Measurements from ENCODE around the gene MYMX. TPM values are rescaled to one million over a fixed set of nuclear protein-coding genes. Genes with fewer than 3 reads are reported as not detected.
A peak's percentile ranks its signal among the peaks of the same experiment; 100 is the strongest.

Gene MYMX
- total RNA-seq, 4 donors from 2014 or later: not detected

DNA sequence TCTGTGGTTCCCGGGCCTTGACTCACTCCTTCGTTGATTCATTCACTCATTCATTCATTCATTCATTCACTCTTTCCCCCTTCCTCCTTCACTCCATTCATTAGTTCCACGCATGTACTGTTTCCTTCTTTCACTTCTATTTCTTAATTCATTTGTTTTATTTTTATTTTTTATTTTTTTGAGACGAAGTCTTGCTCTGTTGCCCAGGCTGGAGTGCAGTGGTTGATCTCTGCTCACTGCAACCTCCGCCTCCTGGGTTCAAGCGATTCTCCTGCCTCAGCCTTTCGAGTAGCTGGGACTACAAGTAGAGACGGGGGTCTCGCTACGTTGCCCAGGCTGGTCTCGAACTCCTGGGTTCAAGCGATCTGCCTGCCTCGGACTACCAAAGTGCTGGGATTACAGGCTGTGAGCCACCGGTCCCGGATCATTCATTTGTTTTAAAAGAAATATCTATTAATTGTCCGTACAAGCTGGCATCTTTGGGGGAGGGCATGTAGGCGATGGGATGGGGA is 49.1 kb downstream of the MYMX start:
- H3K4me1 ChIP-seq: peaks cover 26 to 50% (median 32%) of the 10 kb centered on the region in 3 donors
- intact Hi-C loops (cut with DNase I): loop anchor here (5.0 kb wide), 1 partner anchor 72 kb away; no protein-coding TSS in a partner anchor
- no peak for TF ChIP-seq POLR2A (IDR thresholded peaks at IDR 0.05)
- TF ChIP-seq, protein P1, sequence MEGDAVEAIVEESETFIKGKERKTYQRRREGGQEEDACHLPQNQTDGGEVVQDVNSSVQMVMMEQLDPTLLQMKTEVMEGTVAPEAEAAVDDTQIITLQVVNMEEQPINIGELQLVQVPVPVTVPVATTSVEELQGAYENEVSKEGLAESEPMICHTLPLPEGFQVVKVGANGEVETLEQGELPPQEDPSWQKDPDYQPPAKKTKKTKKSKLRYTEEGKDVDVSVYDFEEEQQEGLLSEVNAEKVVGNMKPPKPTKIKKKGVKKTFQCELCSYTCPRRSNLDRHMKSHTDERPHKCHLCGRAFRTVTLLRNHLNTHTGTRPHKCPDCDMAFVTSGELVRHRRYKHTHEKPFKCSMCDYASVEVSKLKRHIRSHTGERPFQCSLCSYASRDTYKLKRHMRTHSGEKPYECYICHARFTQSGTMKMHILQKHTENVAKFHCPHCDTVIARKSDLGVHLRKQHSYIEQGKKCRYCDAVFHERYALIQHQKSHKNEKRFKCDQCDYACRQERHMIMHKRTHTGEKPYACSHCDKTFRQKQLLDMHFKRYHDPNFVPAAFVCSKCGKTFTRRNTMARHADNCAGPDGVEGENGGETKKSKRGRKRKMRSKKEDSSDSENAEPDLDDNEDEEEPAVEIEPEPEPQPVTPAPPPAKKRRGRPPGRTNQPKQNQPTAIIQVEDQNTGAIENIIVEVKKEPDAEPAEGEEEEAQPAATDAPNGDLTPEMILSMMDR (IDR thresholded peaks at IDR 0.05): no peak
- peaks cover 0 to 29% (median 4%) of the 10 kb centered on the region in 4 donors for H3K27me3 ChIP-seq
- H3K36me3 ChIP-seq: peaks cover 0 to 10% (median 0%) of the 10 kb centered on the region in 3 donors
- peak overlapping the region; percentile 77 to 92 (median 84) for H3K27ac ChIP-seq
- peak overlapping the region; percentile 67 to 96 (median 82) for H3K4me3 ChIP-seq
- no peak for DNase-seq
- H3K9me3 ChIP-seq: no peaks in the 10 kb centered on the region
- WGBS, 2 donors: 35 to 44% methylated on average over 9 to 10 of the region's 17 CpGs

DNA sequence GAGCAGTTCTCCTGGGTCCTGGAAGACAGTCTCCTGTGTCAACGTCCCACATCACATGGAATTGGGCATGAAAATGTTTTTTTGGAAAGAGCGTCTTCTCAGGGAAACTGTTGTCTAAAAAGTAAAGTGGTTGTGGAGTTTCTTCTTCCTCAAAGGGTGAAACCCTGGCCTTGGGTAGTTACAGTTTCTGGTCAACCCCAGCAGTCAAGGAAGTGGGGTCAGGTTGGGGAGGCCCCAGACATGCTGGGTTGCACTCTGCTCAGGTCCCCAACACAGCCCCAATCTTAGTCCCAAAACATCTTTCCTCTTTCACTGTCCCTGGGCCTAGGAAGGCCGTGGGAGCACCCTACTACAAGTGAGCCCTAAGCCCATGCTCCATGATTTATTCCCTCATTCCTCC is 49.6 kb downstream of the MYMX start:
- WGBS, 2 donors: 58 to 62% methylated on average over 3 of the region's 3 CpGs
- H3K9me3 ChIP-seq: no peaks in the 10 kb centered on the region
- no peak for TF ChIP-seq POLR2A (IDR thresholded peaks at IDR 0.05)
- TF ChIP-seq, protein P1 (IDR thresholded peaks at IDR 0.05): no peak
- peaks cover 0 to 34% (median 7%) of the 10 kb centered on the region in 4 donors for H3K27me3 ChIP-seq
- peaks cover 26 to 55% (median 35%) of the 10 kb centered on the region in 3 donors for H3K4me1 ChIP-seq
- H3K27ac ChIP-seq: no peak overlapping the region
- no peak overlapping the region for H3K4me3 ChIP-seq
- DNase-seq: no peak
- intact Hi-C loops (cut with DNase I): loop anchor here (5.0 kb wide), 1 partner anchor 71 kb away; no protein-coding TSS in a partner anchor
- H3K36me3 ChIP-seq: peaks cover 0 to 4% (median 0%) of the 10 kb centered on the region in 3 donors

DNA sequence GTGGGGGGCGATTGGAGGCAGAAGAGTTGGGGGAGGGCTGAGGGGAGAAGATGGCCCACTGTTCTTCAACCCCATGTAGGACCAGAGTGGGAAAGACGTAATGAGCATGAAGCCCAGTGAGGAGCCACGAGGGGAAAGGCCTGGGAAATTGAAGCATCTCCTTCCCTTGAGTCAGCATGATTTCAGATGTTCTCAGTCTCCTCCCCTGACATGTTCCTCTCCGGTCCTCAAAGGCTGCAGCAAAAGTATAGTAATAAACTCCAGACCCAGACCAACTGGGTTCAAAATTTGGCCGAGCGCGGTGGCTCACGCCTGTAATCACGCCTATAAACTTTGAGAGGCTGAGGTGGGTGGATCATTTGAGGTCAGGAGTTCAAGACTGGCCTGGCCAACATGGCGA is 50.5 kb downstream of the MYMX start:
- no peak overlapping the region for H3K27ac ChIP-seq
- no peak overlapping the region for H3K4me3 ChIP-seq
- H3K27me3 ChIP-seq: peaks cover 0 to 43% (median 8%) of the 10 kb centered on the region in 4 donors
- DNase-seq: no peak
- no peak for TF ChIP-seq POLR2A (IDR thresholded peaks at IDR 0.05)
- TF ChIP-seq, protein P1 (IDR thresholded peaks at IDR 0.05): no peak
- intact Hi-C loops (cut with DNase I): loop anchor here (5.0 kb wide), 1 partner anchor 70 kb away; no protein-coding TSS in a partner anchor
- 72 to 82% methylated on average over 9 to 10 of the region's 10 CpGs for WGBS, 2 donors
- H3K4me1 ChIP-seq: peaks cover 26 to 50% (median 35%) of the 10 kb centered on the region in 3 donors
- H3K36me3 ChIP-seq: no peaks in the 10 kb centered on the region
- no peaks in the 10 kb centered on the region for H3K9me3 ChIP-seq

Small RNA genes within 50 kb of the gene (small RNA-seq; reads per million reads assigned to genes)
- gene RN7SL811P: 0 reads per million in 4 donors

Other genes with a start within 250 kb of the MYMX start
- gene MRPL14, start 89.5 kb upstream of the MYMX start, total RNA-seq: 10 to 100 TPM; 41.7 to 60.3 (median 53.6) TPM
- 10 to 100 TPM; 27.8 to 56.3 (median 45.5) TPM for gene TMEM63B, start 89.4 kb upstream of the MYMX start, total RNA-seq
- gene CAPN11, start 58.1 kb upstream of the MYMX start, total RNA-seq: under 1 TPM in 2 of 4 donors, not detected in 2; 0.57 to 1.00 TPM
- gene SLC29A1, start 6.7 kb downstream of the MYMX start, total RNA-seq: 10 to 100 TPM; 12.7 to 24.8 (median 22.3) TPM
- gene HSP90AB1, start 30.2 kb downstream of the MYMX start, total RNA-seq: 100 to 1,000 TPM; 433 to 696 (median 601) TPM
- gene SLC35B2, start 40.6 kb downstream of the MYMX start, total RNA-seq: 10 to 100 TPM in 3 of 4 donors, 1 to 10 TPM in 1; 9.7 to 34.4 (median 21.2) TPM
- gene NFKBIE, start 48.6 kb downstream of the MYMX start, total RNA-seq: 10 to 100 TPM in 3 of 4 donors, 1 to 10 TPM in 1; 8.6 to 11.2 (median 10.2) TPM
- not detected for gene TMEM151B, start 53.5 kb downstream of the MYMX start, total RNA-seq
- gene AARS2, start 96.4 kb downstream of the MYMX start, total RNA-seq: 10 to 100 TPM in 3 of 4 donors, 1 to 10 TPM in 1; 9.0 to 21.9 (median 12.2) TPM
- not detected for gene SPATS1, start 125.7 kb downstream of the MYMX start, total RNA-seq
- gene CDC5L, start 170.8 kb downstream of the MYMX start, total RNA-seq: 10 to 100 TPM in 3 of 4 donors, 1 to 10 TPM in 1; 10.0 to 19.3 (median 14.7) TPM

All from esophagus squamous epithelium (tissue), 5 donors.